ENCODE data around the gene QDPR.
"Not testable (repeated sequence)": the region's sequence is repeated elsewhere in the genome, so short reads cannot be mapped to it uniquely, and the experiment has no call there.

QDPR gene

GRCh38 chr4:17492058-17492741, 19.7 kb downstream of the QDPR start:
- DNase-seq (ENCODE audit: low read depth in 2 of 2, low spot score in 1 of 2), result no peak

GRCh38 chr4:17491196-17491595, 20.7 kb downstream of the QDPR start:
- no peak for DNase-seq (ENCODE audit: low read depth in 2 of 2, low spot score in 1 of 2)

GRCh38 chr4:17490575-17491059, 21.3 kb downstream of the QDPR start:
- no peak for DNase-seq (ENCODE audit: low read depth in 2 of 2, low spot score in 1 of 2)

DNA sequence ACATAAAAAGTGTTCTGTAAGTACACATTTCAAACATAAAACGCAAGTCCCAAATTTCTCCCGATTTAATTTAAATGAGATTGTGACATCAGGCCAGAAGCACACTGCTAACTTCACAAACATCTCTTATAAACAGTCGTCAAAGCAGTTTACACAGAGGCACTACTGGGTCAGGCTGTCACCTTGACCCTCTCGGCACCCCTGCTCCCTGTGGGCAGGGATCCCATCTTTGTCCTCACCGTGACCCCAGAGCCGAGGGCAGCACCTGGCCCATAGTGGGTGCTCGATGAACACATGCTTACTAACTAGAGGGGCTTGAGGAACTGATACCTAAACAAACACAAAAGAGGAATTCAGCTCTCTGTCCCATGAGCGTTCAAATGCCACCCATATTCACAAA, 22.2 kb downstream of the QDPR start:
- no peak for DNase-seq (ENCODE audit: low read depth in 2 of 2, low spot score in 1 of 2)

DNA sequence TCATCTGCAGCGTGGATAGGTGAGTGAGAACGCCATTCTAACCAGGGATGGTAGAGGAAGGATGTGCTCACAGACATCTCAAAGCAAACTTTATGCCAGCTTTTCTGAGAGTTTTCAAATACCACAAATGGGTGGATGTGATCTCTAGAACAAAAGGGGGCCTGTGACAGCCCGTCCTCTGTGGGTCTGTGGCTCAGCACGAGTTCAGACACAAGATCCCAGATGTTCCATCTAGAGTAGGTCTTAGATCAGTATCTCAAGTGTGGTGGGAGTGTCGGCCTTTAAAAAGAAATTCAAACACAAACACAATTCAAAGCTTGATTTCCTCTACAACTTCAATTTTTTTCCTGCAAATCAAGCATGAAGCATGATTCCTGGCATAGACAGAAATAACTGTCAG, 22.8 kb downstream of the QDPR start:
- no peak for DNase-seq (ENCODE audit: low read depth in 2 of 2, low spot score in 1 of 2)

DNA sequence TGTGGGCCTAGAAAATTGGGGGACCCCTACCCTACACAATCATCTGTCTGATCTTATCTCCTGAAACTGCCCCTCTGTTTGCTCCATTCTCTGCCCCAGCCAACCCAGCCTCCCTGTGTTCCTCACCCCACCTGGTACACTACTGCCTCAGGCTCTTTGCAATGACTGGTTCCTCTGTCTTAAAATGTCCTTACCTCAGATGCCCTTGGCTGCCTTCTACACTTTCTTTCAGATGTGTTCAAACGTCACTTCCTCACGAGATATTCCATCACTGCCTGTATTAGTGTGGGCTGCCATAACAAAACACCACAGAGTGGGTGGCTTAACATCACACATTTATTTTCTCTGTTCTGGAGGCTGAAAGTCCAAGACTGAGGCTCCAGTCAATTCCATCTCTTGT, 29.2 kb downstream of the QDPR start:
- no peak for DNase-seq (ENCODE audit: low read depth in 2 of 2, low spot score in 1 of 2)

GRCh38 chr4:17480955-17481354, 30.9 kb downstream of the QDPR start:
- DNase-seq (ENCODE audit: low read depth in 2 of 2, low spot score in 1 of 2), result no peak

DNA sequence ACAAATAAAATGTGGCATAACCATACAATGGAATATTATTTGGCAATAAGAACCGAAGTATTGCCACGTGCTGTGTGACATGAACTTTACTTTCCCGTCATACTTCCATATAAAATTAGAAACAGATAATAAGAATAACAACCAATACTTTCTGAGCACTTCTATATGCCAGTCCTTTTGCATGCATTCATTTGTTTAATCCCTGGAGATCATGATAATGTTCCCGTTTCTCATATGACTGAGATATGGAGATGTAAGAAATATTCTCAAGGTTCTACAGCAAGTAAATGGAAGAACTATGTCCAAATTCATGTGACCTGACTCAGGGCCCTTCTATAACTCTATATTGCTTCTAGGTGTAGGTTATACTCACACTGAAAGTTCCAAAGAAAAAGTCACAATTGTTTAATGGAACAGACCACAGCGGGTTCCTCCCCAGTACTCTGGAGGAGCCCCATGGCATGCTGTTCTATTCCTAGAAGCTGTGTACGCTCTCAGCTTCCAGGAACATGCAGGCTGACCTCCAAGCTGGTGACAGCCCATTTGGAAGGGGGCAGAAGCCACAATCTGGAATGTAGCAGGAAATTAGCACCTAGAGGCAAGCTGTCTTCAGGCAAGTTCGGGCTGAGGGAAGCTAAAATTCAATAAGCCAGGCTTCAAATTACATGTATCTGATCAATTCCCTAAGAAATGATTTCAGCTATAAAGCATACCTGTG, 31.5 kb downstream of the QDPR start:
- no peak for DNase-seq (ENCODE audit: low read depth in 2 of 2, low spot score in 1 of 2)

DNA sequence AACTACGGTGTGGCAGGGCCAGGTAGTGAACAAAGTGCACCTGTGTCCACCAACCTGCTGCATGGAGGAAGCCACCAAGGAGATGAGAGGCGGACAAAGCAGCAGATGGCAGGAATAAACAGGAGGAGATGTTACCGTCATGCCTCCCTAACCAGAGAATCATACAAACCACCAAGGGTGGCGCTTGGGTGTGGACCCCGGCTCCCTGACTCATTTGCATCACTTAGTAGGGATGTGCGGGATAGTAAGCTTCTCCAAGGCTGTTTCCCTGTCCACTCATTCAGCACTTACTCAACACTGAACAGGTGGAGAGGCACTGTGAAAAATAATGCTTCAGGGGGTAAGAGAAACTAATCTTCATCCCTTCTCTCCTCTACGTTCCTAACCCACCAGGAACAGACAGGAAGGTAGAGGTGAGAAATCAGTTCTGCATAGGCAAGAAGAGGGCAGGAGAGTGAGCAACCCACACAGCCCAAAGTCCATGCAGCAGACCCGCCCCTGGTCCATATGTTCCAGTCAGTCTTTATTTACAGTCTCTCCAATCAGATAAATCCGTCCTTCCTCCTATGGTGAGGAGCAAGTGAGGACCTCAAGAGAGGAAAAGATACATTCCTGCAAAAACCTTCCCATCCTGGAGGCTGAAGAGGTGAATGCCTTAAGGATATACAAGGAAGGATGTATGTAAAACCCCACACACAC, 34.0 kb downstream of the QDPR start:
- DNase-seq (ENCODE audit: low read depth in 2 of 2, low spot score in 1 of 2), result no peak

- no peak for DNase-seq (ENCODE audit: low read depth in 2 of 2, low spot score in 1 of 2)
Observed at GRCh38 chr4:17476853-17477252, 35.0 kb downstream of the QDPR start.

DNA sequence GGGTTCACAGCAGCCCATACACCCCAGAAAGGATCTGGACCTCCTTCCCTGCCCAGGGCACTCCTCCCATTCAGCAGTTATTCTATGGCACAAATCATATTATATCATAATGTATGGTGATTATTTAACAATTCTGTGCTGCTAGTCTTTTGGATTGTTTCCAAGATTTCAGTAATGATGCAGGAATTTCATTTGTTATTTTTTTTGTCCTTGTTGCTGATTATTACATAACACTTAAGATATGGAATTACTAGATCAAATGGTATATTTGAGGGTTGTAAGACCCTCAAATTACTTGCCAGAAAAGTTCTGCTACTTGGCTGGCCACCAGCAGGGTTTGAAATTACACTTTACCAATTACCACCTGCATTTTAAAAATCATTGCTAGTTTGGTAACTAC, 36.4 kb downstream of the QDPR start:
- DNase-seq (ENCODE audit: low read depth in 2 of 2, low spot score in 1 of 2), result no peak

DNA sequence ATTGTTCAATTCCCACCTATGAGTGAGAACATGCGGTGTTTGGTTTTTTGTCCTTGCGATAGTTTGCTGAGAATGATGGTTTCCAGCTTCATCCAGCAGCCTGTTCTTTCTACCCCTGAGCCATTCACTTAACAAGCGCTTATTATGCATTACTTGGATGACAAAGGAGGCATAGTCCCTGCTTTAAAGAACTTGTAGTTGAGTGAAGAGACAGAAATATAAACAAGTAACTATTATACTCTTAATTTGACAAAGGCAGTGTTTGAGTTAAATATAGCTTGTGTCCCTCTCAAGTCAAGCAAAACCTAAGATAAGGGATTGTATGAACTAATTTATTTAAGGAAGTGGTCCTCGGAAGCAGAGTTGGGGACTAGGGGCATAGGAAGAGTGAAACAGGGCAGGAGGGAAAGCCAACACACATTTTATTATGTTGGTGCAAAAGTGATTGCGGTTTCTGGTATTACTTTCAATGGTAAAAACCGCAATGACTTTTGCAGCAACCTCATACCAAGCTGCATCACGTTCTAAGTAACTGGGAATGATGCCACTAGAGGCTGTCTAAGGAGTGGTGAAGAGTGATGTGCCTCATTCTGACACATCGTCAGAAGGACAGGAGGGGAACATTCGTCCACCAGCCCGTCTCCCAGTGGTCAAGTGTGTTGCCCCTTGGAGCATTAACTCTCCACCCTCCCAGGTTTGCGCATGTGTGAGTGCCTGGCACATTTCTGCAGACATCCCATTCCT, 41.8 kb downstream of the QDPR start:
- no peak for DNase-seq (ENCODE audit: low read depth in 2 of 2, low spot score in 1 of 2)

GRCh38 chr4:17468619-17469221, 43.2 kb downstream of the QDPR start:
- DNase-seq (ENCODE audit: low read depth in 2 of 2, low spot score in 1 of 2), result no peak

DNA sequence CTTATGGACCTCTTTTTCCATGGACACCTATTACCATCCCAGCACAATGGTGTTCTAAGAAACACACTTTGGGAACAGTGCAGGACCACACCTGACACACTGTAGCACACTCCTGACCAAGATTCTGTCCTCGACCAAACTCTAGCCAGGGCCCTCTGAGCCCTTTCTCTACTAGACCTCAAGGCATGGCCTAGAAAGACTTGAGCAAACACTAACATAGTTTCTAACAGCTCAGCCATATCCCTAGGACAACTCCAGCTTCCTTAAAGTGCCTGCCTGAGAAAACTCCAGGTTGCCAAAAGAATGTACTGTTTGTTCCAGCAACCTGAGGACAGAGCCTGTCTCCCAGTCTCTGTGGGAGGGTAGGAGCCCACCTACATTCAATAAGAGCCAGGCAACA, 48.3 kb downstream of the QDPR start:
- no peak for DNase-seq (ENCODE audit: low read depth in 2 of 2, low spot score in 1 of 2)

GRCh38 chr4:17450269-17450804, 61.6 kb downstream of the QDPR start:
- no peak for DNase-seq (ENCODE audit: low read depth in 2 of 2, low spot score in 1 of 2)

DNA sequence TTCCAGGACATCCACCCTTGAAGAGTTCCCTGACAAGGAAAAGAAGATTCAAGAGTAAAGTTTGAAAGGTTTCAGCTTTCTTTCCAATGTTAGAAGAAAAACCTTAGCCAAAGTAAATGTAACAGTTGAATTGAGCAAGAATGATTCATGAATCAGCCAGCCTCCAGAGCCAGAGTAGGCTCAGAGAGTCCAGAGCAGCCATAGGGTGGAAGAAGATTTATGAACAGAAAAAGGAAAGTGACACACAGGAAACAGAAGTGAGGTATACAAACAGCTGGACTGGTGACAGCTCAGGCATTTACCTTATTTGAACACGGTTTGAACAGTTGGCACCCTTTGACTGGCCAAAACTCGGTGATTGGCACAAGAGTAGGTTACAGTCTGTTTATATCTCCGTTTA, 63.2 kb downstream of the QDPR start:
- no peak for DNase-seq (ENCODE audit: low read depth in 2 of 2, low spot score in 1 of 2)

- DNase-seq (ENCODE audit: low read depth in 2 of 2, low spot score in 1 of 2), result peak in 1 of 2 donors; percentile 13
Observed at GRCh38 chr4:17447675-17448298, 64.1 kb downstream of the QDPR start.

DNA sequence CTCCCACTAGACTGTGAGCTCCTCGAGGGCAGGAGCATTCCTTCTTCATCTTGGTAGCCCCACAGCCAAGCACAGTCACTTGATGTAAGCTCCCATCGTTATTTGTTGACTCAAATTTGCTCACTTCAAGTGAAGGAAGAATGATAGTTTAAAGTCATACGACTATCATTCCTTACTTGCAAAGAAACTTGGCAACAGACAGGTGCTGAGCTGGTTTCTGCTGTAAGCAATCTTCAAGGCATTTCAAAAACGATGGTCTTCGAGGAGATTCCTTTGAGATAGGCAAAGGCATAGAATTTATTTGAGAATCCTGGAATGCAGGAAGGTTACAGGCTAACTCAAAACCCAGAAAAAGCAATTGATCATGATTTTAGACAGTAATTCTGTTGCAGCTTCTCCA, 64.8 kb downstream of the QDPR start:
- no peak for DNase-seq (ENCODE audit: low read depth in 2 of 2, low spot score in 1 of 2)

DNA sequence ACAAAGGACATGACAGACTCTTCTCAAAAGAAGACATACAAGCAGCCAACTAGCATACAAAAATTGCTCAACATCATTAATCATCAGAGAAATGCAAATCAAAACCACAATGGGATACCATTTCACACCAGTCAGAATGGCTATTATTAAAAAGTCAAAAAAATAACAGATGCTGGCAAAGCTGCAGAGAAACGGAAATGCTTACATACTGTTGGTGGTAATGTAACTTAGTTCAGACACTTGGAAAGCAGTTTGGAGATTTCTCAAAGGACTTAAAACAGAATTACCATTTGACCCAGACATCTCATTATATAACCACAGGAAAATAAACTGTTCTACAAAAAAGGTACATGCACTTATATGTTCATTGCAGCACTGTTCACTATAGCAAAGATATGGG, 69.4 kb downstream of the QDPR start:
- not testable (repeated sequence) for DNase-seq (ENCODE audit: low read depth in 2 of 2, low spot score in 1 of 2)

DNA sequence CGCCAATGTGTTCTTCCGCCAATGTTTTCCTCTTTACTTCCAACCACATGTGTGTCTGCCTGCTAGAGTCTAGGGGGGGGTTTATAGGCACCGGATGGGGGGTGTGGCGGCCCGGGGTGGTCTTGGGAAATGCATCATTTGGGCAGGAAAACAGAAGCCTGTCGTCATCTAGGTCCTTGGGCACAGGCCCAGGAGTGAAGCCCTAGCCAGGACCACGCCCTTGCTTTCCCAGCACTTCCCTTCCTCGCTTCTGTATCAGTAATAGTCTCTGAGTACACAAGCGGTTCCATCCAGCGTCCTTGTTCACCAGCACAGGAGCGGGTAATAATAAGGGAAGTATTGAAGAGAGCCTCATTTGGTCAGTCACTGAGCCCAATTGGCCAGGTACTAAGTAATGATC, 74.5 kb downstream of the QDPR start:
- no peak for DNase-seq (ENCODE audit: low read depth in 2 of 2, low spot score in 1 of 2)

Data from stimulated activated CD8-positive, alpha-beta memory T cell treated with anti-CD3 and anti-CD28 coated beads, Interleukin-4, amount 100 ng/mL, for 1 hour (primary cell).